Brain microvascular endothelial cell (primary cell): Measurements from ENCODE around the gene ADAMTS20.

Experiments
- DNase-seq: peaks from one replicate; pipeline ENCODE4 v3.0.0-alpha.2; 2020
- H3K27ac ChIP-seq: fragments of 250-450 bp; sonication (Bioruptor Pico); 2 replicates; pipeline ENCODE4 v1.5.1; 2020; ENCODE audit warnings: mild to moderate bottlenecking, moderate library complexity
- H3K27me3 ChIP-seq: fragments of 250-450 bp; sonication (Bioruptor Pico); replicated peaks from 2 replicates; pipeline ENCODE4 v1.5.1; 2020; ENCODE audit warnings: mild to moderate bottlenecking
- H3K36me3 ChIP-seq: fragments of 250-450 bp; sonication (Bioruptor Pico); replicated peaks from 2 replicates; pipeline ENCODE4 v1.5.1; 2020; ENCODE audit warnings: mild to moderate bottlenecking
- H3K4me3 ChIP-seq: 2 replicates; pipeline ENCODE4 v1.5.1; 2011; ENCODE audit warnings: low read depth, mild to moderate bottlenecking, control low read depth, low read length, moderate library complexity
- in situ Hi-C: cut with HindIII; loops from 2 replicates; pipeline ENCODE4 v1.10.0; 2017; ENCODE audit warnings: low sequenced_read_pairs, low pct_ligation_motif_present
- TF ChIP-seq, protein P1 (sequence below): IDR thresholded peaks from 2 replicates; pipeline ENCODE4 v1.5.1; 2011; ENCODE audit warnings: low read depth, mild to moderate bottlenecking, moderate library complexity, low read length, control low read depth, inconsistent platforms; ENCODE audit errors: missing control alignments

ADAMTS20 gene

GRCh38 chr12:43462080-43462479 lies 89.9 kb downstream of the ADAMTS20 start:
- TF ChIP-seq, protein P1, sequence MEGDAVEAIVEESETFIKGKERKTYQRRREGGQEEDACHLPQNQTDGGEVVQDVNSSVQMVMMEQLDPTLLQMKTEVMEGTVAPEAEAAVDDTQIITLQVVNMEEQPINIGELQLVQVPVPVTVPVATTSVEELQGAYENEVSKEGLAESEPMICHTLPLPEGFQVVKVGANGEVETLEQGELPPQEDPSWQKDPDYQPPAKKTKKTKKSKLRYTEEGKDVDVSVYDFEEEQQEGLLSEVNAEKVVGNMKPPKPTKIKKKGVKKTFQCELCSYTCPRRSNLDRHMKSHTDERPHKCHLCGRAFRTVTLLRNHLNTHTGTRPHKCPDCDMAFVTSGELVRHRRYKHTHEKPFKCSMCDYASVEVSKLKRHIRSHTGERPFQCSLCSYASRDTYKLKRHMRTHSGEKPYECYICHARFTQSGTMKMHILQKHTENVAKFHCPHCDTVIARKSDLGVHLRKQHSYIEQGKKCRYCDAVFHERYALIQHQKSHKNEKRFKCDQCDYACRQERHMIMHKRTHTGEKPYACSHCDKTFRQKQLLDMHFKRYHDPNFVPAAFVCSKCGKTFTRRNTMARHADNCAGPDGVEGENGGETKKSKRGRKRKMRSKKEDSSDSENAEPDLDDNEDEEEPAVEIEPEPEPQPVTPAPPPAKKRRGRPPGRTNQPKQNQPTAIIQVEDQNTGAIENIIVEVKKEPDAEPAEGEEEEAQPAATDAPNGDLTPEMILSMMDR = no peak
- in situ Hi-C loops = no loop called here
- H3K27ac ChIP-seq = no peak overlapping the region
- H3K4me3 ChIP-seq = no peak overlapping the region
- H3K36me3 ChIP-seq = no peaks in the 10 kb centered on the region
- no peaks in the 10 kb centered on the region for H3K27me3 ChIP-seq
- DNase-seq = no peak

DNA sequence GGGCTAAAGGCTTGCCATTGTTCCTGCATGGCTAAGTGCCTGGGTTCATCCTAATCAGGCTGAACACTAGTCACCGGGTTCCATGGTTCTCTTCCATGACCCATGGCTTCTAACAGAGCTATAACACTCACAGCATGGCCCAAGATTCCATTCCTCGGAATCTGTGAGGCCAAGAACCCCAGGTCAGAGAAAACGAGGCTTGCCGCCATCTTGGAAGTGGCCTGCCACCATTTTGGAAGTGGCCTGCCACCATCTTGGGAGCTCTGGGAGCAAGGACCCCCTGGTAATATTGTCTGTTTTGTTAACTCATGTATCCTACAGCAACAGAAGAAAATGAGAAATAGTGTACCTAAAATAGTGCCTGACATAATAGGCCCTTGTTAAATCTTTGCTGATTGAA lies 92.7 kb downstream of the ADAMTS20 start:
- H3K4me3 ChIP-seq = no peak overlapping the region
- H3K36me3 ChIP-seq = no peaks in the 10 kb centered on the region
- H3K27me3 ChIP-seq = no peaks in the 10 kb centered on the region
- in situ Hi-C loops = no loop called here
- TF ChIP-seq, protein P1 = no peak
- no peak for DNase-seq
- no peak overlapping the region for H3K27ac ChIP-seq

DNA sequence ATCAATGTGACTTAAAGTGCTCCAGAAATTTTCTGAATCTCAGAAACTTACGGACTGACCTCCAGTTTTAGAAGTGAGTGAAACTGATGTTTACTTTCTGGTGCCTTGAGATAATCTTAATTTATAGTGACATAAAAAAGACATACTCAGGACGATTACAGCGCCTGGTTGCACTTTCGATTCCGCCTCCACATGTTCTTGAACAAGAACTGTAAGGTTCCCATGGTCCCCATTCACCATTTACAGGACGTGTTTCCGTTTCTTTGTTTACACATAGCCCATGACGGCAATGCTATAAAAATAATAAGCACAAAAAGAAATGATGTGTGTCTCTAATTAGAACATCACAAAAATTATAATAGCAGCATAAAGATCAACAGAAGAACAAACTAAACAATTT lies 98.2 kb downstream of the ADAMTS20 start:
- Histone ChIP-seq H3K36me3 (no peaks in the 10 kb centered on the region), H3K27ac (no peak overlapping the region), H3K4me3 (no peak overlapping the region), H3K27me3 (no peaks in the 10 kb centered on the region)
- TF ChIP-seq, protein P1 = no peak
- in situ Hi-C loops = no loop called here
- DNase-seq = peak; percentile 48

GRCh38 chr12:43444940-43445564 lies 107.0 kb downstream of the ADAMTS20 start:
- no peak overlapping the region for H3K27ac ChIP-seq
- in situ Hi-C loops = no loop called here
- H3K27me3 ChIP-seq = no peaks in the 10 kb centered on the region
- H3K36me3 ChIP-seq = no peaks in the 10 kb centered on the region
- DNase-seq = peak; percentile 56
- TF ChIP-seq, protein P1 = peak; percentile 87
- H3K4me3 ChIP-seq = no peak overlapping the region

- TF ChIP-seq, protein P1 = no peak
- H3K27ac ChIP-seq = no peak overlapping the region
- H3K27me3 ChIP-seq = no peaks in the 10 kb centered on the region
- H3K4me3 ChIP-seq = no peak overlapping the region
- no peak for DNase-seq
- in situ Hi-C loops = no loop called here
- no peaks in the 10 kb centered on the region for H3K36me3 ChIP-seq
Observed at GRCh38 chr12:43436597-43436996, 115.4 kb downstream of the ADAMTS20 start.

GRCh38 chr12:43434614-43435013 lies 117.4 kb downstream of the ADAMTS20 start:
- Histone ChIP-seq H3K27ac (no peak overlapping the region), H3K27me3 (no peaks in the 10 kb centered on the region), H3K36me3 (no peaks in the 10 kb centered on the region), H3K4me3 (no peak overlapping the region)
- in situ Hi-C loops = no loop called here
- DNase-seq = no peak
- TF ChIP-seq, protein P1 = no peak
